Breast epithelium (tissue), 4 donors: ENCODE data around the gene HM13. TPM values are rescaled to one million over a fixed set of nuclear protein-coding genes. Genes with fewer than 3 reads are reported as not detected.
"Not testable (repeated sequence)": the region's sequence is repeated elsewhere in the genome, so short reads cannot be mapped to it uniquely, and the experiment has no call there.

ENCODE experiments used
- DNase-seq, 2 donors: peaks; one replicate each; pipeline ENCODE4 v3.0.0-alpha.2; 2019; ENCODE audit warnings: low spot score in 2 of 2
- H3K27ac ChIP-seq, 2 donors: fragments of 200-600 bp; sonication (generic) in 1 of 2; one replicate each; pipeline ENCODE4 v1.5.1; 2016 to 2019; ENCODE audit warnings: mild to moderate bottlenecking in 1 of 2
- H3K27me3 ChIP-seq, 2 donors: fragments of 200-600 bp; sonication (generic) in 1 of 2; one replicate each; pipeline versions ENCODE4 v1.5.1 to v1.6.0; 2017 to 2019; ENCODE audit warnings: control low read depth in 1 of 2, mild to moderate bottlenecking in 1 of 2
- H3K36me3 ChIP-seq: fragments of 200-600 bp; one replicate; pipeline ENCODE4 v1.5.1; 2019
- H3K4me1 ChIP-seq, 2 donors: fragments of 200-600 bp; sonication (generic); one replicate each; pipeline ENCODE4 v1.5.1; 2016 to 2019; ENCODE audit warnings: control low read depth in 1 of 2
- H3K4me3 ChIP-seq, 3 donors: fragments of 200-600 bp; sonication (generic); 1 replicate in 2 of 3; 2 replicates in 1 of 3; pipeline ENCODE4 v1.5.1; 2016 to 2019; ENCODE audit warnings: mild to moderate bottlenecking in 3 of 3, moderate library complexity in 2 of 3
- H3K9me3 ChIP-seq, 2 donors: fragments of 200-600 bp; sonication (generic) in 1 of 2; one replicate each; pipeline ENCODE4 v1.5.1; 2016 to 2019; ENCODE audit warnings: control low read depth in 1 of 2
- POLR2A ChIP-seq: fragments of 450-650 bp; IDR thresholded peaks from one replicate; pipeline ENCODE4 v1.6.1; 2016; ENCODE audit warnings: antibody characterized with exemption, mild to moderate bottlenecking, moderate library complexity
- POLR2AphosphoS5 ChIP-seq, 3 donors: sonication (generic); formaldehyde crosslinking; IDR thresholded peaks; one replicate each; pipeline ENCODE4 v1.6.1; 2017; ENCODE audit warnings: antibody characterized with exemption in 3 of 3
- intact Hi-C: fragments of 100-400 bp; cut with DNase I; formaldehyde crosslinking; loops from one replicate; pipeline ENCODE4 v1.15.1; 2023; ENCODE audit warnings: low total_unique reads
- total RNA-seq, 3 donors: library from RNA; depleted of rRNA; stranded (reverse); fragments of >200 nt; gene quantifications; one replicate each; pipeline ENCODE4 v1.1.0, GENCODE V29; 2016
- TF ChIP-seq, protein P1 (sequence below), 3 donors: fragments of 450-650 bp; IDR thresholded peaks; one replicate each; pipeline ENCODE4 v1.5.1; 2016 to 2017; ENCODE audit warnings: antibody characterized with exemption in 3 of 3, mild to moderate bottlenecking in 3 of 3, moderate library complexity in 3 of 3

The HM13 gene
- total RNA-seq, 3 donors from 2014 or later = 44.2 to 73.7 (median 53.1) TPM

DNA sequence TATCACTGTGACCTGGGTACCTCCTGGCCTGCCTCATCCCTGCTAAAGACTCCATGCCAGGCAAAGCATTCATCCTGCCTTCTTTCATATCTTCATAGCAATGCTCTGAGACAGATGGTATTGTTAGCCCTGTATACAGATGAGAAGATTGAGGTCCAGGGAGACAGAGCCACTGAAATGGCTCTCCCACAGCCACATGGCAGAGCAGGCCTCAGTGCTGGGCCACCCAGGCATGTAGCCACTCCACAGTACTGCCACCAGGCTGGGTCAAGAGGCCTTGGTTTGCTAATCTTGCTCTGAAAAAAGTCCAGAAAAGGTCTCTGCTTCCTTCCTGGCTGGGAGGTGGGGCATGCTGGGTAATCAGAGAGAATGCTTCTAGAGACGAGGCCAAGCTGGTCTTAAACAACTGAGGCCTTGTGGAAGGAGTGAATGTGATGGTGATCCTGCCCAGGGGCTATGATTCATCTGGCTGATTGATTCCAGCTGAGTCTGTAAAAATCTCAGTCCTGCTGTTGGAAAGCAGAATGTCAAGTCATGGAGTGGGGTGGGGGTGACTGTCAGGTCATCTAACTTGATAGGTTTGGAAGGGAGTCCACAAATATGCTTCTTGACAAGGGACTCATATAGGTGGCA lies 29.8 kb downstream of the HM13 start:
- intact Hi-C loops = no loop called here
- Histone ChIP-seq H3K36me3 (no peaks in the 10 kb centered on the region), H3K4me3 (no peak overlapping the region)

DNA sequence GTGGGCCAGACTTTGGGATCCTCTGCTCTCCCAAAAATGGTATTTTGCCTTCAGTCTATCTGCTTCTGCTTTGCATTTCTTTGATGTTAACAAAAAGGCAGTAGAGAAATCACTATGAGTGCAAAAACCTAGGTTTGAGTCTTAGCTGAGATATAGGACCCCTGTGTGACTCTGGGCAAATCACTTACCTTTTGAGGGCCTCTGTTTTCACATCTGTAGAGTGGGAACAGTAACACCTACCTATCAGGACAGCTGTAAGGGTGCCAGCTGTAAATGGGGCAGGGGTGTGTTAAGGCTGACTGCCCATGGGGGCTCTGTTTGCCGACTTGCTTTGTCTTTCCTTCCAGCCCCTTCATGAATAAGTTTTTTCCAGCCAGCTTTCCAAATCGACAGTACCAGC lies 30.4 kb downstream of the HM13 start:
- Histone ChIP-seq H3K36me3 (no peaks in the 10 kb centered on the region), H3K9me3 (no peaks in the 10 kb centered on the region), H3K27me3 (no peaks in the 10 kb centered on the region), H3K27ac (peak overlapping the region; percentile 29 to 46), H3K4me1 (no peaks in the 10 kb centered on the region), H3K4me3 (no peak overlapping the region)
- TF ChIP-seq, protein P1, sequence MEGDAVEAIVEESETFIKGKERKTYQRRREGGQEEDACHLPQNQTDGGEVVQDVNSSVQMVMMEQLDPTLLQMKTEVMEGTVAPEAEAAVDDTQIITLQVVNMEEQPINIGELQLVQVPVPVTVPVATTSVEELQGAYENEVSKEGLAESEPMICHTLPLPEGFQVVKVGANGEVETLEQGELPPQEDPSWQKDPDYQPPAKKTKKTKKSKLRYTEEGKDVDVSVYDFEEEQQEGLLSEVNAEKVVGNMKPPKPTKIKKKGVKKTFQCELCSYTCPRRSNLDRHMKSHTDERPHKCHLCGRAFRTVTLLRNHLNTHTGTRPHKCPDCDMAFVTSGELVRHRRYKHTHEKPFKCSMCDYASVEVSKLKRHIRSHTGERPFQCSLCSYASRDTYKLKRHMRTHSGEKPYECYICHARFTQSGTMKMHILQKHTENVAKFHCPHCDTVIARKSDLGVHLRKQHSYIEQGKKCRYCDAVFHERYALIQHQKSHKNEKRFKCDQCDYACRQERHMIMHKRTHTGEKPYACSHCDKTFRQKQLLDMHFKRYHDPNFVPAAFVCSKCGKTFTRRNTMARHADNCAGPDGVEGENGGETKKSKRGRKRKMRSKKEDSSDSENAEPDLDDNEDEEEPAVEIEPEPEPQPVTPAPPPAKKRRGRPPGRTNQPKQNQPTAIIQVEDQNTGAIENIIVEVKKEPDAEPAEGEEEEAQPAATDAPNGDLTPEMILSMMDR (IDR thresholded peaks at IDR 0.05) = no peak
- TF ChIP-seq POLR2AphosphoS5 (IDR thresholded peaks at IDR 0.05) (no peak), POLR2A (no peak)
- intact Hi-C loops = no loop called here
- no peak for DNase-seq

More for the DNA sequence above, 29.8 kb downstream of the HM13 start:
- Histone ChIP-seq H3K27me3 (no peaks in the 10 kb centered on the region), H3K4me1 (no peaks in the 10 kb centered on the region), H3K9me3 (no peaks in the 10 kb centered on the region), H3K27ac (peak overlapping the region; percentile 35 to 74)
- TF ChIP-seq POLR2A = no peak
- TF ChIP-seq, protein P1 (IDR thresholded peaks at IDR 0.05) = no peak
- no peak for TF ChIP-seq POLR2AphosphoS5 (IDR thresholded peaks at IDR 0.05)
- DNase-seq = no peak

DNA sequence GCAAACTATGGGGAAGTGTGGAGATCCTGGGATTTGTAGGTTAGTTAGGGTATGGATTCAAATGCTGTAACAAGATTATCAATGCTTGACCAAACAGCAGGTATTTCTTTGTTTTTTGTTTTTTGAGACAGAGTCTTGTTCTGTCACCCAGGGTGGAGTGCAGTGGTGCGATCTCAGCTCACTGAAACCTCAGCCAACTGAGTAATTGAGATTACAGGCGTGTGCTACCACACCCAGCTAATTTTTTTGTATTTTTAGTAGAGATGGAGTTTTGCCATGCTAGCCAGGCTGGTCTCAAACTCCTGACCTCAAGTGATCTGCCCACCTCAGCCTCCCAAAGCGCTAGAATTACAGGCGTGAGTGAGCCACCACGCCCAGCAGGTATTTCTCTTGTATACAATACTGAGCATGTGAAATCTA lies 31.4 kb downstream of the HM13 start:
- H3K9me3 ChIP-seq, H3K4me1 ChIP-seq, intact Hi-C loops, H3K36me3 ChIP-seq, H3K27ac ChIP-seq, H3K27me3 ChIP-seq, DNase-seq, H3K4me3 ChIP-seq: not testable (repeated sequence)

DNA sequence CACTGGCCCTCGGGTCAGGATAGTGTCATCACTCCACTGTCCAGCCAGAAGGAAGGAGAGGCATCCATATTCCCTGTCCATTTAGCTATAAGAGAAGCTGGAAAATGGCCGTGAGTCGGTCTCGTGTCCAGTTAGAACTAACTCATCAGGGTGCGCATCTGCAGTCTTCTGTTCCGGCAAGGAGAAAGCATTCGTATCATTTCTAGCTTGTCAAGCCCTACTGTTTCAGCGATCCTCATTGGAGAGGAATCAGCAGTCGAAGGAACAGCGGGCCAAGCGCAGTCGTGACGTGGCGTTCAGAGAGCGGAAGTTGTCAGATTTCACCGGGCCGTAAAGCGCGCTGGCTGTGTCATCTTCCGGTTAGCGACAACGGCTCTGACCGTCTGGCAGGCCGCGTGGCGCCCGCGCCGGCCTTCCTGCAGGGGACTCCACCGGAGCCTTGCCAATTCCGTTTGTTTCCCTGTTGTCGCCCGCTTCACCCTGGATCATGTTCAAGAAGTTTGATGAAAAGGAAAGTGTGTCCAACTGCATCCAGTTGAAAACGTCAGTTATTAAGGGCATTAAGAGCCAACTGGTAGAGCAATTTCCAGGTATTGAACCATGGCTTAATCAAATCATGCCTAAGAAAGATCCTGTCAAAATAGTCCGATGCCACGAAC lies 32.9 kb downstream of the HM13 start:
- peak; percentile 79 to 85 for DNase-seq
- intact Hi-C loops = no loop called here
- H3K27ac ChIP-seq = peak overlapping the region; percentile 90 to 91
- peak overlapping the region; percentile 44 to 65 (median 53) for H3K4me3 ChIP-seq
- no peaks in the 10 kb centered on the region for H3K36me3 ChIP-seq
- H3K9me3 ChIP-seq = no peaks in the 10 kb centered on the region
- TF ChIP-seq, protein P1 (IDR thresholded peaks at IDR 0.05) = no peak
- TF ChIP-seq POLR2AphosphoS5 (IDR thresholded peaks at IDR 0.05) (peak; percentile 70 to 96 (median 85)), POLR2A (peak; percentile 44)
- no peaks in the 10 kb centered on the region for H3K4me1 ChIP-seq
- H3K27me3 ChIP-seq = no peaks in the 10 kb centered on the region

DNA sequence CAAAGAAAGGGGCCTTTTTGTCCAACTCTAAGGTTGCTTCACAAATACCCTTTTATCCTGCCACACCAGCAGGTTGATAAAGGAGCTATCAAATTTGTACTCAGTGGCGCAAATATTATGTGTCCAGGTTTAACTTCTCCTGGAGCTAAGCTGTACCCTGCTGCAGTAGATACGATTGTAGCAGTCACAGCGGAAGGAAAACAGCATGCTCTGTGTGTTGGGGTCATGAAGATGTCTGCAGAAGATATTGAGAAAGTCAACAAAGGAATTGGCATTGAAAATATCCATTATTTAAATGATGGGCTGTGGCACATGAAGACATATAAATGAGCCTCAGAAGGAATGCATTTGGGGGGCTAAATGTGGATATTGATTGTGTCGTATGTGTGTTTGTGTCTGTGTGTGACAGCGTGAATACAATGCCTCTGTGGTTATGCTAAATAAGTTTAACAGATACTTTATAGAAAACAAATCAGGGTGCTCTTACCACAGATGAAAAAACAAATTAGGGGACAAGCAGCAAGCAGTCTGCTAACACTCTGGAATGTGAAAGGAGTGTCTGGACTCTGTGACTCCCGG lies 33.6 kb downstream of the HM13 start:
- H3K27me3 ChIP-seq = no peaks in the 10 kb centered on the region
- H3K27ac ChIP-seq = peak overlapping the region; percentile 90 to 91
- TF ChIP-seq POLR2AphosphoS5 (IDR thresholded peaks at IDR 0.05) (no peak), POLR2A (no peak)
- TF ChIP-seq, protein P1 (IDR thresholded peaks at IDR 0.05) = no peak

More for the DNA sequence above, 33.6 kb downstream of the HM13 start:
- Histone ChIP-seq H3K4me3 (peak overlapping the region; percentile 44 to 65 (median 53)), H3K36me3 (no peaks in the 10 kb centered on the region), H3K4me1 (no peaks in the 10 kb centered on the region), H3K9me3 (no peaks in the 10 kb centered on the region)
- DNase-seq = no peak
- intact Hi-C loops = no loop called here
